ENCODE data around the gene ZNF784. TPM values are rescaled to one million over a fixed set of nuclear protein-coding genes. Genes with fewer than 3 reads are reported as not detected.

Gene ZNF784
- total RNA-seq, 1 experiment from 2014 or later = 9.9 TPM

- DNase-seq (ENCODE audit: low spot score) (no peak), ATAC-seq (no peak)
- Mint-ChIP-seq H3K4me3 (peak overlapping the region; percentile 74), H3K27ac (0 out of 2 replicates have a peak overlapping the region, but pooled peaks have one; percentile 93), H3K27me3 (ENCODE audit: low read depth) (no peaks in the 10 kb centered on the region; the same call in 1 of the 2 replicates), H3K4me1 (peaks cover 29% of the 10 kb centered on the region), H3K36me3 (peaks cover 12% of the 10 kb centered on the region), H3K9me3 (no peaks in the 10 kb centered on the region)
- ChIA-PET POLR2A (interaction anchor here (0.7 to 2.1 kb wide), 3 partner anchors 51 to 125 kb away, joined by 3 to 15 read pairs (median 3); partner anchors contain the start of gene ZNF628), CTCF (interaction anchor here (0.6 to 2.1 kb wide), 3 partner anchors 94 to 339 kb away, joined by 3 to 7 read pairs (median 3); partner anchors contain the start of gene HSPBP1)
- TF ChIP-seq NFATC4 (CRISPR knock-in tag; IDR thresholded peaks at IDR 0.05) (no peak), SMAD4 (CRISPR knock-in tag; IDR thresholded peaks at IDR 0.05) (no peak), TP53 (CRISPR knock-in tag; IDR thresholded peaks at IDR 0.05) (no peak), AFF4 (CRISPR knock-in tag; IDR thresholded peaks at IDR 0.05; ENCODE audit: borderline replicate concordance) (no peak), ZNF317 (CRISPR knock-in tag; IDR thresholded peaks at IDR 0.05; ENCODE audit: borderline replicate concordance, low read depth) (no peak), ZNF219 (CRISPR knock-in tag; IDR thresholded peaks at IDR 0.05; ENCODE audit: borderline replicate concordance) (no peak), ZBTB43 (CRISPR knock-in tag; IDR thresholded peaks at IDR 0.05) (no peak), ESRRA (CRISPR knock-in tag; IDR thresholded peaks at IDR 0.05; ENCODE audit: borderline replicate concordance) (no peak), KAT7 (CRISPR knock-in tag; IDR thresholded peaks at IDR 0.05; ENCODE audit: borderline replicate concordance) (no peak), ZNF138 (CRISPR knock-in tag; conservative IDR thresholded peaks at IDR 0.05) (no peak), FOXK1 (CRISPR knock-in tag; IDR thresholded peaks at IDR 0.05) (no peak), RELA (CRISPR knock-in tag; IDR thresholded peaks at IDR 0.05; ENCODE audit: borderline replicate concordance) (no peak), PREB (CRISPR knock-in tag; IDR thresholded peaks at IDR 0.05; ENCODE audit: borderline replicate concordance) (no peak), NFYB (CRISPR knock-in tag; conservative IDR thresholded peaks at IDR 0.05; ENCODE audit: low read depth) (no peak), ZNF121 (CRISPR knock-in tag; IDR thresholded peaks at IDR 0.05) (no peak)
Observed at GRCh38 chr19:55600662-55601028, 23.7 kb downstream of the ZNF784 start.

GRCh38 chr19:55599842-55600661, 24.3 kb downstream of the ZNF784 start, which contains the start of gene ZNF524:
TSS of gene ZNF524 (plus strand) at chr19:55600288. CDS start at chr19:55602113, 1,825 bp downstream.
- H3K4me3 Mint-ChIP-seq = peak within 1 kb of the TSS; percentile 98
- peaks cover 18% of the 10 kb centered on the region for H3K36me3 Mint-ChIP-seq
- no peaks in the 10 kb centered on the region; the same call in 1 of the 2 replicates for H3K27me3 Mint-ChIP-seq (ENCODE audit: low read depth)
- peak; percentile 88 for DNase-seq (ENCODE audit: low spot score)
- peak; percentile 6 for ATAC-seq
- CTCF ChIA-PET = interaction anchor here (0.6 to 3.0 kb wide), 14 partner anchors 12 to 454 kb away, joined by 3 to 17 read pairs (median 6); partner anchors contain the start of genes HSPBP1, NAT14 and ZNF784
- H3K4me1 Mint-ChIP-seq = peaks cover 29% of the 10 kb centered on the region
- H3K9me3 Mint-ChIP-seq = no peaks in the 10 kb centered on the region
- peak within 1 kb of the TSS; percentile 100 for H3K27ac Mint-ChIP-seq
- POLR2A ChIA-PET = interaction anchor here (0.5 to 2.1 kb wide), 14 partner anchors 13 to 261 kb away, joined by 3 to 17 read pairs (median 6); partner anchors contain the start of genes KMT5C, U2AF2, UBE2S and ZNF628
- TF ChIP-seq HMGA2 (CRISPR knock-in tag; IDR thresholded peaks at IDR 0.05) (no peak), AFF4 (CRISPR knock-in tag; IDR thresholded peaks at IDR 0.05; ENCODE audit: borderline replicate concordance) (no peak), E2F4 (CRISPR knock-in tag; IDR thresholded peaks at IDR 0.05; ENCODE audit: borderline replicate concordance, low read depth) (peak; percentile 89), SMAD4 (CRISPR knock-in tag; IDR thresholded peaks at IDR 0.05) (no peak), ZBTB43 (CRISPR knock-in tag; IDR thresholded peaks at IDR 0.05) (0 out of 2 replicates have a peak, but pooled peaks have one; percentile 25), ZNF396 (CRISPR knock-in tag; IDR thresholded peaks at IDR 0.05; ENCODE audit: borderline replicate concordance) (no peak)
